NCI-H1436 (cell line): ENCODE results near the gene SMIM3.

Experiments
- DNase-seq: peaks from one replicate; lab custom pipeline; 2025; lab: John Stamatoyannopoulos, UW

Gene SMIM3

GRCh38 chr5:150765011-150765798, 13.4 kb upstream of the SMIM3 start:
- DNase-seq, result no peak

GRCh38 chr5:150765799-150766169, 12.8 kb upstream of the SMIM3 start:
- no peak for DNase-seq

- DNase-seq, result no peak
Observed at GRCh38 chr5:150766251-150766650, 12.3 kb upstream of the SMIM3 start.

- DNase-seq, result no peak
Observed at GRCh38 chr5:150771034-150771795, 7.3 kb upstream of the SMIM3 start.

- DNase-seq, result no peak
Observed at GRCh38 chr5:150774145-150774544, 4.4 kb upstream of the SMIM3 start.

- no peak for DNase-seq
Observed at GRCh38 chr5:150777685-150778084, 872 bp upstream of the SMIM3 start.

- DNase-seq, result no peak
Observed at GRCh38 chr5:150778088-150778516, 455 bp upstream of the SMIM3 start.

GRCh38 chr5:150779397-150780186, 1.0 kb downstream of the SMIM3 start:
- no peak for DNase-seq

GRCh38 chr5:150780187-150780692, 1.7 kb downstream of the SMIM3 start:
- DNase-seq, result no peak

- DNase-seq, result no peak
Observed at GRCh38 chr5:150780816-150781221, 2.3 kb downstream of the SMIM3 start.

- no peak for DNase-seq
Observed at GRCh38 chr5:150781706-150782614, 3.4 kb downstream of the SMIM3 start.

GRCh38 chr5:150782850-150783249, 4.3 kb downstream of the SMIM3 start:
- DNase-seq, result no peak

GRCh38 chr5:150783422-150783928, 4.9 kb downstream of the SMIM3 start:
- DNase-seq, result no peak

GRCh38 chr5:150785950-150786349, 7.4 kb downstream of the SMIM3 start:
- no peak for DNase-seq

- no peak for DNase-seq
Observed at GRCh38 chr5:150786876-150787275, 8.3 kb downstream of the SMIM3 start.

- no peak for DNase-seq
Observed at GRCh38 chr5:150787656-150788055, 9.1 kb downstream of the SMIM3 start.

GRCh38 chr5:150788977-150789376, 10.4 kb downstream of the SMIM3 start:
- DNase-seq, result no peak

- no peak for DNase-seq
Observed at GRCh38 chr5:150789450-150789849, 10.9 kb downstream of the SMIM3 start.

- DNase-seq, result no peak
Observed at GRCh38 chr5:150789943-150790611, 11.5 kb downstream of the SMIM3 start.

- DNase-seq, result no peak
Observed at GRCh38 chr5:150791536-150791935, 13.0 kb downstream of the SMIM3 start.
